ENCODE measurements around the gene AGK.
"Not testable (repeated sequence)": the region's sequence is repeated elsewhere in the genome, so short reads cannot be mapped to it uniquely, and the experiment has no call there.

AGK gene

GRCh38 chr7:141572175-141572574 is 21.0 kb downstream of the AGK start:
- in situ Hi-C loops (cut with HindIII; ENCODE audit: low sequenced_read_pairs) = no loop called here
- TF ChIP-seq CTCF (IDR thresholded peaks at IDR 0.05; ENCODE audit: low read depth, low read length, missing control alignments) = no peak
- no peak overlapping the region for H3K4me3 ChIP-seq (ENCODE audit: low read depth, low read length)
- no peak for DNase-seq (ENCODE audit: low read depth)

- in situ Hi-C loops (cut with HindIII; ENCODE audit: low sequenced_read_pairs) = no loop called here
- no peak for TF ChIP-seq CTCF (IDR thresholded peaks at IDR 0.05; ENCODE audit: low read depth, low read length, missing control alignments)
- DNase-seq (ENCODE audit: low read depth) = no peak
- no peak overlapping the region for H3K4me3 ChIP-seq (ENCODE audit: low read depth, low read length)
Measured at GRCh38 chr7:141573511-141573910, 22.3 kb downstream of the AGK start.

- H3K4me3 ChIP-seq (ENCODE audit: low read depth, low read length) = no peak overlapping the region
- in situ Hi-C loops (cut with HindIII; ENCODE audit: low sequenced_read_pairs) = no loop called here
- no peak for TF ChIP-seq CTCF (IDR thresholded peaks at IDR 0.05; ENCODE audit: low read depth, low read length, missing control alignments)
- DNase-seq (ENCODE audit: low read depth) = no peak
Measured at GRCh38 chr7:141575164-141575563, 24.0 kb downstream of the AGK start.

GRCh38 chr7:141575654-141576448 is 24.6 kb downstream of the AGK start:
- no peak for DNase-seq (ENCODE audit: low read depth)
- in situ Hi-C loops (cut with HindIII; ENCODE audit: low sequenced_read_pairs) = no loop called here
- TF ChIP-seq CTCF (IDR thresholded peaks at IDR 0.05; ENCODE audit: low read depth, low read length, missing control alignments) = no peak
- H3K4me3 ChIP-seq (ENCODE audit: low read depth, low read length) = no peak overlapping the region

GRCh38 chr7:141577043-141577839 is 26.0 kb downstream of the AGK start:
- TF ChIP-seq CTCF (IDR thresholded peaks at IDR 0.05; ENCODE audit: low read depth, low read length, missing control alignments) = no peak
- in situ Hi-C loops (cut with HindIII; ENCODE audit: low sequenced_read_pairs) = no loop called here
- no peak overlapping the region for H3K4me3 ChIP-seq (ENCODE audit: low read depth, low read length)
- DNase-seq (ENCODE audit: low read depth) = no peak

- H3K4me3 ChIP-seq (ENCODE audit: low read depth, low read length); in situ Hi-C loops (cut with HindIII; ENCODE audit: low sequenced_read_pairs); DNase-seq (ENCODE audit: low read depth): not testable (repeated sequence)
Measured at GRCh38 chr7:141579953-141580352, 28.7 kb downstream of the AGK start.

- DNase-seq (ENCODE audit: low read depth) = peak; percentile 67
- H3K4me3 ChIP-seq (ENCODE audit: low read depth, low read length); in situ Hi-C loops (cut with HindIII; ENCODE audit: low sequenced_read_pairs): not testable (repeated sequence)
Measured at GRCh38 chr7:141582063-141582462, 30.9 kb downstream of the AGK start.

All from astrocyte of the cerebellum (primary cell).